ENCODE measurements around the gene LAMA3.

- no peak for TF ChIP-seq CTCF (IDR thresholded peaks at IDR 0.05; ENCODE audit: low read depth, low read length, missing input control)
- TF ChIP-seq YY1 (IDR thresholded peaks at IDR 0.05): no peak
- TF ChIP-seq MAX (IDR thresholded peaks at IDR 0.05): no peak
- TF ChIP-seq ATF3 (IDR thresholded peaks at IDR 0.05): no peak
- TF ChIP-seq RAD21 (IDR thresholded peaks at IDR 0.05): no peak
- no peak for TF ChIP-seq REST (IDR thresholded peaks at IDR 0.05)
Observed at GRCh38 chr18:23887493-23887892, 198.2 kb downstream of the LAMA3 start.
